Measurements from ENCODE around the gene PRADC1. TPM values are rescaled to one million over a fixed set of nuclear protein-coding genes. Genes with fewer than 3 reads are reported as not detected.

Gene PRADC1
- polyA plus RNA-seq (2013, experiment 1 of 2), result 9.8 TPM
- 9.4 TPM for polyA plus RNA-seq (2013, experiment 2 of 2)

GRCh38 chr2:73233154-73233931, at the start of gene PRADC1:
Gene PRADC1 (minus strand): TSS chr2:73233239. CDS start chr2:73233160, 79 bp downstream.
- peak within 1 kb of the TSS; percentile 89 for H3K18ac ChIP-seq (ENCODE audit: low read length)
- H2AFZ ChIP-seq (ENCODE audit: low read length), result peak within 1 kb of the TSS; percentile 90
- no peak within 1 kb of the TSS for H2AK5ac ChIP-seq (ENCODE audit: low read depth, low read length)
- H3K36me3 ChIP-seq (replicated peaks in 1 of 2; ENCODE audit: control insufficient read depth in 2 of 2, insufficient read depth in 2 of 2, low read length in 2 of 2), result peaks cover 4 to 35% of the 10 kb centered on the region in 2 donors
- no peak within 1 kb of the TSS for H2BK120ac ChIP-seq (ENCODE audit: low read depth, low read length)
- peaks cover 11% of the 10 kb centered on the region in 2 donors for H3K4me1 ChIP-seq (ENCODE audit: control insufficient read depth in 2 of 2, insufficient read depth in 1 of 2, low read depth in 1 of 2, low read length in 2 of 2)
- DNase-seq (ENCODE audit: low spot score), result peak; percentile 100
- no peak within 1 kb of the TSS for H4K91ac ChIP-seq (ENCODE audit: low read depth, low read length, poor library complexity)
- peak within 1 kb of the TSS; percentile 94 for H2BK5ac ChIP-seq (ENCODE audit: low read length)
- no CpG with 5 or more reads among the region's 67 CpGs for WGBS, 2 donors (ENCODE audit: extremely low coverage in 2 of 2, insufficient read length in 2 of 2, insufficient replicate concordance in 1 of 2)
- H3K27me3 ChIP-seq (ENCODE audit: control insufficient read depth in 3 of 3, insufficient read depth in 3 of 3, low read depth in 1 of 3, low read length in 3 of 3), result no peaks in the 10 kb centered on the region
- peak within 1 kb of the TSS; percentile 92 for H3K23ac ChIP-seq (ENCODE audit: low read depth, low read length, poor library complexity)
- H3K4ac ChIP-seq (ENCODE audit: low read length), result no peak within 1 kb of the TSS
- peak within 1 kb of the TSS; percentile 63 for H3K27ac ChIP-seq (replicated peaks; ENCODE audit: low read length)
- no peaks in the 10 kb centered on the region for H3K9me3 ChIP-seq (replicated peaks in 1 of 2; ENCODE audit: control insufficient read depth in 2 of 2, insufficient read depth in 1 of 2, low read depth in 1 of 2, low read length in 2 of 2)
- H4K8ac ChIP-seq (ENCODE audit: low read depth, low read length), result no peak within 1 kb of the TSS
- H3K14ac ChIP-seq (ENCODE audit: low read length), result peak within 1 kb of the TSS; percentile 60
- no peak within 1 kb of the TSS for H2BK15ac ChIP-seq (ENCODE audit: low read length)
- peak within 1 kb of the TSS; percentile 85 to 98 for H3K4me3 ChIP-seq (ENCODE audit: low read length in 2 of 2)
- peaks cover 2% of the 10 kb centered on the region for H3K79me1 ChIP-seq (ENCODE audit: low read depth, low read length)
- peak within 1 kb of the TSS; percentile 76 for H3K4me2 ChIP-seq (ENCODE audit: insufficient read depth, low read length, poor library complexity, severe bottlenecking)
- H3K9ac ChIP-seq (ENCODE audit: low read depth, low read length, poor library complexity), result peak within 1 kb of the TSS; percentile 94
- peak within 1 kb of the TSS; percentile 23 for H2BK12ac ChIP-seq (ENCODE audit: low read length)

- H3K14ac ChIP-seq (ENCODE audit: low read length), result no peak overlapping the region
- no peak overlapping the region for H3K27ac ChIP-seq (replicated peaks; ENCODE audit: low read length)
- H2AFZ ChIP-seq (ENCODE audit: low read length), result no peak overlapping the region
- H3K36me3 ChIP-seq (replicated peaks in 1 of 2; ENCODE audit: control insufficient read depth in 2 of 2, insufficient read depth in 2 of 2, low read length in 2 of 2), result no peaks in the 10 kb centered on the region
- no peak overlapping the region for H2AK5ac ChIP-seq (ENCODE audit: low read depth, low read length)
- H3K4ac ChIP-seq (ENCODE audit: low read length), result no peak overlapping the region
- H3K4me2 ChIP-seq (ENCODE audit: insufficient read depth, low read length, poor library complexity, severe bottlenecking), result no peak overlapping the region
- peaks cover 5 to 12% of the 10 kb centered on the region in 2 donors for H3K4me1 ChIP-seq (ENCODE audit: control insufficient read depth in 2 of 2, insufficient read depth in 1 of 2, low read depth in 1 of 2, low read length in 2 of 2)
- no peak overlapping the region for H2BK15ac ChIP-seq (ENCODE audit: low read length)
- no peak overlapping the region for H2BK5ac ChIP-seq (ENCODE audit: low read length)
- H3K9ac ChIP-seq (ENCODE audit: low read depth, low read length, poor library complexity), result no peak overlapping the region
- no peak overlapping the region for H2BK12ac ChIP-seq (ENCODE audit: low read length)
- H3K18ac ChIP-seq (ENCODE audit: low read length), result no peak overlapping the region
- no peak overlapping the region for H4K91ac ChIP-seq (ENCODE audit: low read depth, low read length, poor library complexity)
- no peaks in the 10 kb centered on the region for H3K79me1 ChIP-seq (ENCODE audit: low read depth, low read length)
- peaks cover 0 to 16% (median 7%) of the 10 kb centered on the region in 3 experiments for H3K27me3 ChIP-seq (ENCODE audit: control insufficient read depth in 3 of 3, insufficient read depth in 3 of 3, low read depth in 1 of 3, low read length in 3 of 3)
- peaks cover 0 to 2% of the 10 kb centered on the region in 2 donors for H3K9me3 ChIP-seq (replicated peaks in 1 of 2; ENCODE audit: control insufficient read depth in 2 of 2, insufficient read depth in 1 of 2, low read depth in 1 of 2, low read length in 2 of 2)
- no peak overlapping the region for H2BK120ac ChIP-seq (ENCODE audit: low read depth, low read length)
- H3K4me3 ChIP-seq (ENCODE audit: low read length in 2 of 2), result no peak overlapping the region
- H3K23ac ChIP-seq (ENCODE audit: low read depth, low read length, poor library complexity), result no peak overlapping the region
- no peak for DNase-seq (ENCODE audit: low spot score)
- no peak overlapping the region for H4K8ac ChIP-seq (ENCODE audit: low read depth, low read length)
These were observed 48.2 kb upstream of the PRADC1 start for GRCh38 chr2:73281244-73281643.

- Histone ChIP-seq H3K14ac (ENCODE audit: low read length) (no peak overlapping the region), H2AK5ac (ENCODE audit: low read depth, low read length) (no peak overlapping the region), H3K27ac (replicated peaks; ENCODE audit: low read length) (no peak overlapping the region), H2BK5ac (ENCODE audit: low read length) (no peak overlapping the region), H4K8ac (ENCODE audit: low read depth, low read length) (no peak overlapping the region), H2BK120ac (ENCODE audit: low read depth, low read length) (no peak overlapping the region), H3K9ac (ENCODE audit: low read depth, low read length, poor library complexity) (no peak overlapping the region), H2BK15ac (ENCODE audit: low read length) (no peak overlapping the region), H3K79me1 (ENCODE audit: low read depth, low read length) (no peaks in the 10 kb centered on the region), H3K27me3 (ENCODE audit: control insufficient read depth in 3 of 3, insufficient read depth in 3 of 3, low read depth in 1 of 3, low read length in 3 of 3) (peaks cover 0 to 2% (median 1%) of the 10 kb centered on the region in 3 experiments), H3K4ac (ENCODE audit: low read length) (no peak overlapping the region), H3K23ac (ENCODE audit: low read depth, low read length, poor library complexity) (no peak overlapping the region), H3K36me3 (replicated peaks in 1 of 2; ENCODE audit: control insufficient read depth in 2 of 2, insufficient read depth in 2 of 2, low read length in 2 of 2) (no peaks in the 10 kb centered on the region), H3K18ac (ENCODE audit: low read length) (no peak overlapping the region), H2AFZ (ENCODE audit: low read length) (no peak overlapping the region), H3K4me3 (ENCODE audit: low read length in 2 of 2) (no peak overlapping the region), H3K4me2 (ENCODE audit: insufficient read depth, low read length, poor library complexity, severe bottlenecking) (no peak overlapping the region), H3K4me1 (ENCODE audit: control insufficient read depth in 2 of 2, insufficient read depth in 1 of 2, low read depth in 1 of 2, low read length in 2 of 2) (peaks cover 5 to 10% of the 10 kb centered on the region in 2 donors), H4K91ac (ENCODE audit: low read depth, low read length, poor library complexity) (no peak overlapping the region), H2BK12ac (ENCODE audit: low read length) (no peak overlapping the region), H3K9me3 (replicated peaks in 1 of 2; ENCODE audit: control insufficient read depth in 2 of 2, insufficient read depth in 1 of 2, low read depth in 1 of 2, low read length in 2 of 2) (no peaks in the 10 kb centered on the region)
- WGBS, 2 donors (ENCODE audit: extremely low coverage in 2 of 2, insufficient read length in 2 of 2, insufficient replicate concordance in 1 of 2), result no CpG with 5 or more reads among the region's 9 CpGs
- no peak for DNase-seq (ENCODE audit: low spot score)
These were observed 46.8 kb upstream of the PRADC1 start for GRCh38 chr2:73279852-73280251.

- H4K8ac ChIP-seq (ENCODE audit: low read depth, low read length), result no peak overlapping the region
- peaks cover 0 to 16% of the 10 kb centered on the region in 2 donors for H3K4me1 ChIP-seq (ENCODE audit: control insufficient read depth in 2 of 2, insufficient read depth in 1 of 2, low read depth in 1 of 2, low read length in 2 of 2)
- no peaks in the 10 kb centered on the region for H3K36me3 ChIP-seq (replicated peaks in 1 of 2; ENCODE audit: control insufficient read depth in 2 of 2, insufficient read depth in 2 of 2, low read length in 2 of 2)
- H2AFZ ChIP-seq (ENCODE audit: low read length), result no peak overlapping the region
- no peak overlapping the region for H3K4me3 ChIP-seq (ENCODE audit: low read length in 2 of 2)
- no peak overlapping the region for H2BK120ac ChIP-seq (ENCODE audit: low read depth, low read length)
- H3K27ac ChIP-seq (replicated peaks; ENCODE audit: low read length), result peak overlapping the region; percentile 86
- DNase-seq (ENCODE audit: low spot score), result no peak
- no peak overlapping the region for H2AK5ac ChIP-seq (ENCODE audit: low read depth, low read length)
- no peak overlapping the region for H3K14ac ChIP-seq (ENCODE audit: low read length)
- no peak overlapping the region for H3K4ac ChIP-seq (ENCODE audit: low read length)
- no peak overlapping the region for H2BK5ac ChIP-seq (ENCODE audit: low read length)
- no peak overlapping the region for H4K91ac ChIP-seq (ENCODE audit: low read depth, low read length, poor library complexity)
- H2BK12ac ChIP-seq (ENCODE audit: low read length), result no peak overlapping the region
- H3K79me1 ChIP-seq (ENCODE audit: low read depth, low read length), result no peaks in the 10 kb centered on the region
- no peak overlapping the region for H3K9ac ChIP-seq (ENCODE audit: low read depth, low read length, poor library complexity)
- H3K18ac ChIP-seq (ENCODE audit: low read length), result no peak overlapping the region
- H3K27me3 ChIP-seq (ENCODE audit: control insufficient read depth in 3 of 3, insufficient read depth in 3 of 3, low read depth in 1 of 3, low read length in 3 of 3), result peaks cover 0 to 29% (median 8%) of the 10 kb centered on the region in 3 experiments
- no CpG with 5 or more reads among the region's 1 CpG for WGBS, 2 donors (ENCODE audit: extremely low coverage in 2 of 2, insufficient read length in 2 of 2, insufficient replicate concordance in 1 of 2)
- peaks cover 0 to 2% of the 10 kb centered on the region in 2 donors for H3K9me3 ChIP-seq (replicated peaks in 1 of 2; ENCODE audit: control insufficient read depth in 2 of 2, insufficient read depth in 1 of 2, low read depth in 1 of 2, low read length in 2 of 2)
- no peak overlapping the region for H3K23ac ChIP-seq (ENCODE audit: low read depth, low read length, poor library complexity)
- H2BK15ac ChIP-seq (ENCODE audit: low read length), result no peak overlapping the region
- H3K4me2 ChIP-seq (ENCODE audit: insufficient read depth, low read length, poor library complexity, severe bottlenecking), result no peak overlapping the region
These were observed 39.2 kb upstream of the PRADC1 start for GRCh38 chr2:73272270-73272669.

All from neuronal stem cell (in vitro differentiated cells).